ENCODE measurements around the gene PDILT.
"Not testable (repeated sequence)": the region's sequence is repeated elsewhere in the genome, so short reads cannot be mapped to it uniquely, and the experiment has no call there.

Gene PDILT

GRCh38 chr16:20404637-20405036 lies at the start of gene PDILT:
PDILT (minus strand) TSS chr16:20404737; CDS start chr16:20399300, 5,437 bp downstream.
- DNase-seq (ENCODE audit: low read depth): no peak

DNA sequence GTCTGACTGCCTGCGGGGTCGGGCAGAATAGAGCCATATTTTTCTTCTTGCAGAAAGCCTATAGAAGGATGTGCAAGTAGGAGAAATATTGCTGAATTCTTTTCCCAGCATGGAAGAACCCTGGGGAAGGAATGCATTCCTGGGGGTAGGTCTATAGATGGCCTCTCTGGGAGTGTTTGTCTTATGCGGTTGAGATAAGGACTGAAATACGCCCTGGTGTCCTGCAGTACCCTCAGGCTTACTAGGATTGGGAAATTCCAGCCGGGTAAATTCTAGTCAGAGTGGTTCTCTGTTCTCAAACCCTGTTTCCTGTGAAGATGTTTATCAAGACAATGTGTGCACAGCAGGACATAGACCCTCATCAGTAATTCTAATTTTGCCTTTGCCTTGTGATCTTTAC lies 49.1 kb upstream of the PDILT start:
- DNase-seq (ENCODE audit: low read depth): not testable (repeated sequence)

- DNase-seq (ENCODE audit: low read depth): not testable (repeated sequence)
These were observed 46.8 kb upstream of the PDILT start, which contains the start of gene ACSM2A for GRCh38 chr16:20451364-20451763. ACSM2A (plus strand) TSS chr16:20451521; CDS start chr16:20460115, 8,594 bp downstream.

DNA sequence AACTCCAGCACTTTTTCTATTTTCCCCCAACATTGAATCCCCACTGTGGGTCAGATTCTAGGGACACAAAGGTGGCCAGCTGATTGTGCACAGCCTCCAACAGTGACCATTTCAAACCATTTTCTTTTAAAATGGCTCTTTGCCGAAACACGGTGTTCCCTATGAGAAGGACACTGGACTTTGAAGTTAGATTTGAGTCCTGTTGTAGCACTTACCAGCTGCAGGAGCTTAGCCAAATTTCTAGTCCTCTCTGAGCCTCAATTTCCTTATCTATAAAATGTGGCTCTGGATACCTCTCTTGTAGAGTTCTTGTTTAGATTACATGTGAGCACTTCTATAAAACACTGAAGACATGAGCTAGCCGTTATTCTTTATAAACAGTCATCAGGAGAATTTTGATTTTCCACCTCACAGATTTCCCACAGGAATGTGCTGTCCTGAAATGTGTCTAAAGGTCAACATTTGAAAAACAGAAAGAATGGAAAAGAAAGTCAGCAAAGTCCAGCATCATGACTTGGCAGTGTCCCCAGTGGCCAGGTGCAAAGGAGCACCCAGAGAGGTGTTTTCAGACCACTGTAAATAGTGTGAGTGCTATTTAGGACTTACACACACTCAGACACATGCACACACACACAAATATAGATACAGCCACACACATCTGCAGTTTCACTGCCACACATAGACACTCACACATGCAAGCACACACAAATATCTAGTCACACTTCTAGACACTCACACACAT lies 42.3 kb upstream of the PDILT start:
- DNase-seq (ENCODE audit: low read depth): not testable (repeated sequence)

DNA sequence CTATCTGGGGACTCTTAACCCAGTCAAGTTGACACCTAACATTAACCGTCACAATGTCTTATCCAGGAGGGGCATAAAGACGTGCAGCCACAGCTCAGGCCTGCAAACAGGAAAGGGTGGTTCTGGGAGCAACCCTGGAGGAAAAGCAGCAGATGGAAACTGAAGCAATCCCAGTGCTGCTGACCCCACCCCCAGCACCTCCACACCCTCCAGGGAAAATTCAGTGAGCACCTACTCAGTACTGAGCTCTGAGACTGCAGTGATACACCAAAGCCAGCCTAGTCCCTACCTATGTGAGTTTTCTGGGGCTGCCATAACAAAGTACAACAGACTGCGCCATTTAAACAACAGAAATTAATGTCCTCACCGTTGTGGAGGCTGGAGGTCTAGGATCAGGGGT lies 37.3 kb upstream of the PDILT start:
- not testable (repeated sequence) for DNase-seq (ENCODE audit: low read depth)

DNA sequence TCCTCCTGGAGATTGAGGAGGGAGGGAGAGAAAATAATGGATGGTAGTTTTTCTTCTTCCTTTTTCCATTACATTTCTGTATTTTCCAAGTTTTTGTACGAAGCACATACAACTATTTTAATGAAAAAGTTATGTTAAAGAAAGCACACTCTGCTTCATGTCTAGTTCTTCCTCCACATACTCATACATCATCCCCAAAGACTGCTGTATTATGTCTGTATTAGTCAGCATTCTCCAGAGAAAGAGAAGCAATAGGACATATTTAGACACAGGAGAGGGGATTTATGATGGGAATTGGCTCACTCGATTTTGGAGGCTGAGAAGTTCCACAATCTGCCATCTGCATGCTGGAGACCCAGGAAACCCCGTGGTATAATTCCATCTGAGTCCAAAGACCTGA lies 36.7 kb upstream of the PDILT start:
- no peak for DNase-seq (ENCODE audit: low read depth)

DNA sequence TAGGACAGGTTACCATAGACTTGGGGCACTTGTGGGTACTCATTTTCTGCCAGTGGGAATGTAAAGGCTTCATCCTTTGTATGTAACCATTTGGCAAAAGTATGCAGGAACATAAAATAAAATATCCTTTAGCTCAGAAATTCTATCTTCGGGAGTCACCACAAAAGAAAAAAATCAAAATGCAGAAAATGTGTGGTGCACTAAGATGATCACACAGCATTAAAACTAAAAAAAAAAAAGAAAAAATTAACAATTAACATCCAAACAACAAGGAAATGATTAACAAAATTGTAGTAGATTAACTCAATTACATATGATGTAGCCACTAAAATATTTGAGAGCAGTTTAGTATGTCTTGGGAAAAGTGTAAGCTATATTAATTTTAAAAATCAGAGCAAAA lies 36.2 kb upstream of the PDILT start:
- DNase-seq (ENCODE audit: low read depth): not testable (repeated sequence)

- DNase-seq (ENCODE audit: low read depth): not testable (repeated sequence)
These were observed 35.3 kb upstream of the PDILT start for GRCh38 chr16:20439820-20440231.

- DNase-seq (ENCODE audit: low read depth): not testable (repeated sequence)
These were observed 34.4 kb upstream of the PDILT start for GRCh38 chr16:20438950-20439349.

DNA sequence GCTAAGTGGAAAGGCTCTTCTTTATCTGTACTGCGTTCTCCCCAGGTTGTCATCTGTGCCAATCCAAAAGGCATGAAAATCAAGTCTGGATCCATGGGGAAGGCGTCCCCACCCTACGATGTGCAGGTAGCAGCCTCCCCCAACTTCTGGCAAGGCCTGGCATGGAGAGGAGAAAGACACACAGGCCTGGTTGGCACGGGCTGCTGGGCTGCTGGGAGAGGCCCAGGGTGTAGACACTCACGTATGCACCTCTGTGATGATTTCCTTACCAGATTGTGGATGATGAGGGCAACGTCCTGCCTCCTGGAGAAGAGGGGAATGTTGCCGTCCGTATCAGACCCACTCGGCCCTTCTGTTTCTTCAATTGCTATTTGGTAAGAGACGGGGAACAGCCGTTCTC lies 26.4 kb upstream of the PDILT start:
- DNase-seq (ENCODE audit: low read depth): no peak

DNA sequence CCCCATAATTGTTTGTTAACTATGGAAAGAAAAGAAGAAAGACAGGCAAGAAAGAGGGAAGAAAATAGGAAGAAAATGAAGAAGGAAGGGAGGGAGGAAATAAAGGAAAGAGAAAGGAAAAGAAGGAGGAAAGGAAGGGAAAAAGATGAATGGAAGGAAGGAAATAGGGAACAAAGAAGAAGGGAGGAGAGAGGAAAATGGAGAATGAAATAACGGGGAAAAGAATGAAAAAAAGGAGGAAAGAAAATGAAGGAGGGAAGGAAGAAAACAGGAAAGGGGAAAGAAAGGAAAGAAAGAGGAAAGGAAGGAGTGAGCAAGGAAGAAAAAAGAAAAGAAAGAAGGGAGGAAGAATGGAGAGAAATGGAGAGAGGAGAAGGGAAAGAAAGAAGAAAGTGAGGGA lies 25.9 kb upstream of the PDILT start:
- not testable (repeated sequence) for DNase-seq (ENCODE audit: low read depth)

- DNase-seq (ENCODE audit: low read depth): not testable (repeated sequence)
These were observed 25.0 kb upstream of the PDILT start for GRCh38 chr16:20429499-20429898.

DNA sequence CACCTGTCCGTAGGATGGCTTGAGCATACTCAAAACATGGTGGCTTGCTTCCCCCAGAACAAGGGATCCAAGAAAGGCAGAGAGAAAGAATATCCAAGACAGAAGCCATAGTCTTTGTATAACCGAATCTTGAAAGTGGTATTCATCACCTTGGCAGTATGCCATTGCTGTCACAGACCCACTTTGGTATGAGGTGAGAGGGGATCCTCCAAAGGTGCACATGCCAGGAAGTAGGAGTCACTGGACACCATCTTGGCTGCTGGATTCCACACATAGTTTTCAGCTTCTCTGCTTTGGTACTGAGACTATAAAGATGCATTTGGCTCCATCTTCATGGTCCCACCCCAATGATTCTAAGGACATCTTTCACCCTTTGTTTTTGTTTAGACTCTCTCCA lies 22.9 kb upstream of the PDILT start:
- not testable (repeated sequence) for DNase-seq (ENCODE audit: low read depth)

DNA sequence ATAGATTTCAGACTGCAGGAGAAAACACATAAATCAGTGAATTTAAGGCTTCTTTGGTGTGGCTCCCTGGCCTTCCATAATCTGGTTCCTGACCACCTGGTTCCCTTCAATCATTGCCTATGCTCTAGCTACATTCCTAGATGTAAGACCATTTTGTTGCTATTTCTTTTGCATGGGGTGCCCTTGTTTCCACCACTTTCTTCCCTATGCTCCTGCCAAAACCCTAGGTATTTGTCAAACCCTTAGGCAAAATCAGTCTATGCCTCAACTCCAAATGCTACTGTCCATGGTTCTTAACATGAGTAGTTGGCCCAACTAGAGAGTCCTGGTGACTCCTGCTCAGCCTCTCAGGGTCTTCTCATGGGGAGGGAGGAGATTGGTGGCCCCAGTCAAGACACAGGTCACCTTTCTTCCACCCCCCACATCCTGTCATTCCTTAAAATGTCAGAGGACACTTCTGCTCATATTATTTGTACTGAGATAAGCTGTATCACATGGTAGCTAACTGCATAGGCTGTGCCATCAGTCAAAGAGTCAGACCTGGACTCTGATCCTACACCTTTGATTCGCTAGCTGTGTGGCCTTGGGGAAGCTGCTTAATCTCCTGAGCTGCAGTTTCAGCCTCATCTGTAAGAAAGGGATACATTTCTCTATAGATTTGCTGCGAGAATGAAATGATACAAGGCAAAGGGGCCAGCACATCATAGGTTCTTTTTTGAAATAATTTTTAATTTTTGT lies 19.8 kb upstream of the PDILT start:
- no peak for DNase-seq (ENCODE audit: low read depth)

DNA sequence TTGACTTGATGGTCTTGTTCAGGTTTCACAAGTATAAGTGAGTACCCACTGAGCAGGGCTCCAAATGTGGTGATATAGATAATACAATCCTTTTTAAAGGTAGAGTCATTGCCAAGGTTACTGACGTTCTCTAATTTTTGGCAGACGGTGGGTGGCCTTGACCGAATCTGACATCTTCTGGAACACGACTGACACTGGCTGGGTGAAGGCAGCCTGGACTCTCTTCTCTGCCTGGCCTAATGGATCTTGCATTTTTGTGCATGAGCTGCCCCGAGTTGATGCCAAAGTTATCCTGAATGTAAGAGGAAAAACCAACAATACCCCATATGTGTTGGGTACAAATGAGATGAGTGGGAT lies 19.2 kb upstream of the PDILT start:
- DNase-seq (ENCODE audit: low read depth): not testable (repeated sequence)

GRCh38 chr16:20421748-20422147 lies 17.2 kb upstream of the PDILT start:
- not testable (repeated sequence) for DNase-seq (ENCODE audit: low read depth)

DNA sequence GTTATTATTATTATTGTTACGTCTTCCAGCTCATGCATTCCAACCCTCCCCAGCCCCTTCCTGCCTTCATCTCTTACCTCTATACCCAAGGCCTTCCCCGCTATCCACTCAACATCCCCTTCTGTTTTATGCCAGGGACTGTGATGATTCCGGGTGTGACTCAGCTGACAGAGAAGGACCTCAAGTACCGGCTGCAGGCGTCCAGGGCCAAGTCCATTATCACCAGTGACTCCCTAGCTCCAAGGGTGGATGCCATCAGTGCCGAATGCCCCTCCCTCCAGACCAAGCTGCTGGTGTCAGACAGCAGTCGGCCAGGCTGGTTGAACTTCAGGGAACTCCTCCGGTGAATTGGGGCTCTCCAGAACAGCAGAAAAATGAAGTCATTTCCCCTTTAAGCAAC lies 14.6 kb upstream of the PDILT start:
- not testable (repeated sequence) for DNase-seq (ENCODE audit: low read depth)

- DNase-seq (ENCODE audit: low read depth): no peak
These were observed 11.0 kb upstream of the PDILT start for GRCh38 chr16:20415541-20415940.

- no peak for DNase-seq (ENCODE audit: low read depth)
These were observed 6.5 kb upstream of the PDILT start for GRCh38 chr16:20411055-20411454.

GRCh38 chr16:20410121-20410723 lies 5.7 kb upstream of the PDILT start:
- DNase-seq (ENCODE audit: low read depth): no peak

DNA sequence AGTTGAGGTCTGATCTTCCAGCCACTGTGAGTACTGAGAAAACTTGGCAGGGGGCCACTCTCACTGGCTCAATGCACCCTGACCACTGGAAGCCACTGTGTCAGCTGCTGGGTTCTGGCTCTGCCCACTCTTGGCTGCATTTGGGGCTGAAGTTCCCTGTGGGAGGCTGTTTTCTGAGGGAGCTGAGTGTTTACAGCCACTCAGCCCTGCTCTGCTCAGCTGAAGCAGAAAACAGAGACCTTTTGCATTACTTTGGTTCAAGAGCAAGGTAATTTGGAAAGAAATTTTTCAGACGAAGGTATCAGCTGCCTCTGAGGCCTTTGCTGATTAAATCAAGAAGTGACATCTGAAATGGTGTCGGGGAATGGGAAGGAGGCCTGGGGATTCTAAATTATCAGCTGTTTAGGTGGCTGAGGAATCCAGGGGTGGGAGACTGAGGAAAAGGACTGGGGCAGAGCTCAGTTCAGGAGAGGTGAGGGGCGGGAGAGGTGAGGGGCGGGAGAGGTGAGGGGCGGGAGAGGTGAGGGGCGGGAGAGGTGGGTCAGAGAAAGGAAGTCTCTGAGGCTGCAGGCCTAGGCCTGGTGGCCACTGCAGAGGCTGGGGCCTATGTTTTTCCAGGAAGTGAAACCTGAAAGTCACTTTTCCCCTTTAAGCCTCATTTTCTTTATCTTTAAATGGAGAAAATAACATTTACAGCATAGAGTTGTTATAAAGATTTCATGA lies 5.0 kb upstream of the PDILT start, which contains the start of gene ACSM5:
ACSM5 (plus strand) TSS at position 137 of the 723 bp plus-strand sequence. CDS start 1,951 bp downstream, outside the sequence.
- no peak for DNase-seq (ENCODE audit: low read depth)

DNA sequence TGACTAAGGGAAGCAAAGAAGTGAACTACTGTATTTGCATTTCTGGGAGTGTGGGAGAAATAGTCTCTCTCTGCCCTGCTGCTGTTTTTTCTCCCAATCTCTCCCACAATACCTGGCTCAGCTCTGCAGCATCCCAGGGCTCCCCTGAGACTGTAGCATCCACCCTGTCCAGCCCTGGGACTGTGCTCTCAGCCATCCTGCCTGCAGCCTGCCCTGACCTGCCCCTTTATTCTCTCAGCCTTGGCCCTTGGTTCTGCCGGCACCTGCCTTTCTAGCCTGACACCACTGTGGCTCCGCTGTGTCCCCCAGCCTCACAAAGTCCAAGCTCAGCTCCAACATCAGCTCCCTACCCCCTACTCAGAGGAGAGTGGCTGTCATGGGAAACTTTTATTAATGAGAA lies 1.9 kb downstream of the PDILT start:
- no peak for DNase-seq (ENCODE audit: low read depth)

Measured in stimulated activated CD8-positive, alpha-beta memory T cell treated with anti-CD3 and anti-CD28 coated beads, Interleukin-7, amount 100 ng/mL, for 24 hours (primary cell).